ENCODE data around the gene UBASH3A.

- TF ChIP-seq CTCF (IDR thresholded peaks at IDR 0.05) = no peak
- no peak for TF ChIP-seq POLR2A (IDR thresholded peaks at IDR 0.05)
- no peak for TF ChIP-seq EP300 (IDR thresholded peaks at IDR 0.05)
- TF ChIP-seq POLR2AphosphoS5 (IDR thresholded peaks at IDR 0.05) = no peak
Observed at GRCh38 chr21:42445311-42445710, 41.6 kb downstream of the UBASH3A start.
